HG02870 (cell line): ENCODE data around the gene SRGAP3.

ENCODE experiments used
- ATAC-seq: cut with Tn5 transposase; IDR thresholded peaks from one replicate; pipeline ENCODE4 v1.9.1; 2021; ENCODE audit warnings: mild to moderate bottlenecking, moderate library complexity; ENCODE audit not compliant: unreplicated experiment

Gene SRGAP3

DNA sequence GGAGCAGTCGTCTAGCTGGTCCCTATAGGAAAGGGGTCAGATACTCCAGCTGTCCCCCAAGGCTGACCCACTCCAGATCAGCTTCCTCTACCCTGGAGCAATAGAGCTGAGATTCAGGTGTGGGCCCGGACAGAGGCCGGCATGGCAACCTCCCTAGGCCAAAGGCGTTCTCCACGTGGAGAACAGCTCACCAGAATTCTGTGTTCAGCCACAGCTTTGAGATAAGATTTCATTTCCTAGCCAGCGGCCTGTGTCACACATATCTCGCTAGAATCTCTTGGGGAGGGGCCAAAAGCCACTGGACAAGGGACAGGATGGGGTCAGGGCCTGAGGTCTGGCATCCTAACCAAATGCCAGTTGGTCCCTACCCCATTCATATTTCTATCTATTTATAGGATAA, 20.1 kb downstream of the SRGAP3 start:
- ATAC-seq, result no peak

GRCh38 chr3:9226326-9226725, 23.1 kb downstream of the SRGAP3 start:
- ATAC-seq, result no peak

GRCh38 chr3:9225268-9225667, 24.2 kb downstream of the SRGAP3 start:
- ATAC-seq, result no peak

DNA sequence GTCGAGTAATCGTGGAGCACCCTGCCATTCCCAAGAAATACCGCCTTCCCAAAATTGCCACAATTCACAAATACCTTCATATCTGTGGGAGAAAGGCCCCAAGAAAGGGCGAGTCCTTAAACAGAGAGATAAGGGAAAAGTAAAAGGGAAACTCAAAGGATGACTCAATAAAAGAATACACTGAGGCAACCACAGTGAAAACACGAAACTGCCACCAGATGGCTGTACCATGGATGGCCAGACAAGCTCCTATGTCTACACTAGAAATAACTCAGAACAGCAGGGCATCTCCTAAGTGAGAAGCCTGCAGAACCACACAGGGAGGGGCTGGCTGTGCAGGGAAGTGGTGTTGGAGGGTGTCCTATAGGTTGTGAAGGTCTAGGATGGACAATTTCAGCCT, 25.0 kb downstream of the SRGAP3 start:
- peak; percentile 92 for ATAC-seq

GRCh38 chr3:9223672-9224071, 25.8 kb downstream of the SRGAP3 start:
- no peak for ATAC-seq

- ATAC-seq, result no peak
Observed at GRCh38 chr3:9222956-9223639, 26.3 kb downstream of the SRGAP3 start.

- no peak for ATAC-seq
Observed at GRCh38 chr3:9222049-9222448, 27.4 kb downstream of the SRGAP3 start.

GRCh38 chr3:9218514-9218846, 31.0 kb downstream of the SRGAP3 start:
- no peak for ATAC-seq

DNA sequence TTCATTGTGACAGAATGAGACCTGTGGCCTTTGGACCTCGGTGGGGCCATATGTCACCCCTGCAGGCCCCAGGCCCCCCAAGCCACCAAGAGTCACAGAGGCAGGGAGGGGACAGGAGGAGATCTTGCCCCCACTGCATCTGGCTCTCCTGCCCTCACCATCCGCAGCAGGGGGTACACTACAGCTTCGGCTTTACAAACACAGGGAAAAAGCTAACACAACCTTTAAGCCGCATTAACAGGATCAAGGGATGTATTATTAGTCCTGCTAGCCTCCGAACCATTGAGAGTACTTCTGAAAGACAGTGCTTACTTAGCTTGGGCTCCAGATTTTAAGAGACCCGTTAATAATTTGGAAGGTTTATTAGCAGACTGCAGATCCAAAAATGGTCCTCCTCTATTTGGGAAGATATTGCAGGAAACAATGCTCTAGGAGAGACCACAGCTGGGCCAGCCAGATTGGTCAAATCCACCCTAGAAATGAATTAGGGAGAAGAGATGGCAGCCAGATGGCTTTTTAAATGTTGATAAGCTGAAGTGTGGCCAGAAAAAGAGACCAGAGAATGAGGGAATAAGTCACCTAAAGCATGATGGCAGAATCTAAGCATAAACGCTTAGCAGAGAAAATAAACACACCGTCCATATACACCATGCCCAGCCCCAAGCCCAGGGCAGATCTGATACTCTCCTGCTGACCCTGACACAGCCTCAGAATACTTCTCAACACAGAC, 31.5 kb downstream of the SRGAP3 start:
- ATAC-seq, result no peak

DNA sequence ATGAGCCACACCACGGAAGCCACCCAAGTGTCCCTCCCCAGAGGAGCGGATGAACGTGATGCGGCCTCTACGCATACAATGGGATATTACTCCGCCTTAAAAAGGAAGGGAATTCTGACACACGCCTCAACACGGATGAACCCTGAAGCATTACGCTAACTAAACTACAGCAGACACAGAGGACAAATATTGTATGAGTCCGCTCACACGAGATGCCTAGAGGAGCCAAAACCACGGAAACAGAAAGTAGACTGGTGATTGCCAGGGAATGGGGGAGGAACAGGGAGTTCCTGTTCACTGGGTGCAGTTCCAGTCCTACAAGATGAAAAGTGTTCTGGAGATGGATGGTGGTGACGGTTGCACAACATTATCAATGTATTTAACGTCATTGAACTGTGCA, 32.7 kb downstream of the SRGAP3 start:
- no peak for ATAC-seq

- ATAC-seq, result no peak
Observed at GRCh38 chr3:9214599-9214998, 34.8 kb downstream of the SRGAP3 start.

GRCh38 chr3:9214185-9214584, 35.3 kb downstream of the SRGAP3 start:
- no peak for ATAC-seq

DNA sequence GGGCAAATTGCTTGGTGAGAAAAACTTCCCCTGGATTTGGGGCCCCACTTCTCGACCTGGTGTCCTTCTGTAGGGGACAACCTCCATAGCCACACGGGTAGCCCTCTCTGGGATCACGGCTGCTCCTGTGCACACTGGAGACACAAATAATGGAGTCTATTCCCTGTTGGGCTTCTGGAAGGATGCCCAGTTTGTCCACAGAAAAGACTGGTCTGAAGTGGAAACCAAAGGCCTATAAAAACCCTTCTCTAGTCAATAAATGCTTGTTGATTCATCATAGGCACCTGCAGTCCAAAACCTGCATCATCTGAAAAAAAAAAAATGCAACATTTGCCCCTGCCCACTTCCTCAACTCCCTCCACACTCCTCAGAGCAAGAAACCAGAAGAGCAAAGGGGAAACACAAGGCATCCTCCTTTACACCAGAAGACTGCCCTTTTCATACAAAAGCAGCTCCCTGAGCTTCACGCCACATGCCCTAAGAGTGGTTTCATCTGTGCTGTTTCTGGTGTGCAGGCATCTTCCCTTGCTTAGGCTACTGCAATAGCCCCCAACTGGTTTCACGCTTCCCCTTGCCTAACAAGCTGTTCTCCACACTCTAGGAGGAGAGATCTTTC, 36.3 kb downstream of the SRGAP3 start:
- ATAC-seq, result no peak

GRCh38 chr3:9211155-9211950, 38.1 kb downstream of the SRGAP3 start:
- no peak for ATAC-seq

DNA sequence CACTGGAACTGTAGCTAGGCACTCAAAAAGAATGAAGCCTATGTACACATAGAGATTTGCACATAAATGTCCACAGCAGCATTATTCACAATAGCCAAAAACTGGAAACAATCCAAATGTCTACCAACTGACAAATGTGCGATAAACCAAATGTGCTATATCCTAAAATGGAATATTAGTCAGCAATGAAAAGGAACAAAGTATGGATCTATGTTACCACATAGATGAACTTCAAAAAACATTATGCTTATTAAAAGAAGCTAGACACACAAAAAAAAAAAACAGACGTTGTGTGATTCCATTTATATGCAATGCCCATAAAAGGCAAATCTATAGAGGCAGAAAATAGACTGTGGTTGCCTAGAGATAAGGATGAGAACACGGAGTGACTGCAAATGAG, 39.7 kb downstream of the SRGAP3 start:
- ATAC-seq, result no peak

DNA sequence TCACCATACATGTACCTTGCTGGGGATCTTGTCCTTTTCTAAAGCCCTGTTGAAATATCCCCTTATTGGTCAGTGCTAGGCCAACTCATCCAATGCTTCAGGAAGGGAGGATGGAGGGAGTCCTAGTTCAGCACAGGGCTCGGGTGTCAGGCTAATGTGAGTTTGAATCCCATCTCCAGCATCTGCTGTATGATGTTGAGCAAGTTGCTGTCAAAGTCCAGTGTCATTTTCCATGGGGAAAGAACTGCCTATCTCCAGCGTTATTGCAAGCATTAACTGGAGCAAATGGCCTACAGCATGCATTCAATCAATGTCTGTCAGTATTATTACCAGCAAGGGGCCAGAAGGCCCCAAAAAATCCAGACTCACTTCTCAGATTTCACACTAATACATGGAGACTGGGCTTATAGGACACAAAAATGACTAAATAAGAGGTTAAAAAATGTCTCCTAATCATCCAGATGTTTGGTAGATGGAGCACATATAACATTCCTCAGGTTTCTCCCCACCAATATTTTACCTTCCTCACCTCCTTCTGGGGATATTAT, 40.8 kb downstream of the SRGAP3 start:
- ATAC-seq, result no peak

- no peak for ATAC-seq
Observed at GRCh38 chr3:9207116-9207763, 42.2 kb downstream of the SRGAP3 start.

DNA sequence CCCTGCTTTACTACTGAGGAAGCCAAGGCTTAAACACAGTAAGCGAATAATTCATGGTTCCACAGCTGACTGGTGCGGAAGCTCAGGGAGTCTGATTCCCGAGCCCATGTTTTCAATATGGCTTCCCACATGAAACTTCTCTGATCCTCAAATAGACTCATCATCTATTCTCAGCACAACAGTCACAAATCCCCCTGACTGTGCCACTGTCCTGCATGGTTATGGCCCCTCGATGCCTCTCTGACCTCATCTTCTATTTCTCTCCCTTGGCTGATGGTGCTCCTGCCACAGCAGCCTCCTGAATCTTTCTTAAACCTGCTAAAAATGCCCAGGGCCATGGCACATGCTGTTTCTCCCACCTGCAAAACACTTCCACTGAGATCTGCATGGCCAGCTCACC, 43.2 kb downstream of the SRGAP3 start:
- ATAC-seq, result peak; percentile 14

- peak; percentile 91 for ATAC-seq
Observed at GRCh38 chr3:9205345-9206143, 43.9 kb downstream of the SRGAP3 start.
